ENCODE measurements around the gene CALML5. TPM values are rescaled to one million over a fixed set of nuclear protein-coding genes. Genes with fewer than 3 reads are reported as not detected.

Gene CALML5
- total RNA-seq, 1 experiment from 2014 or later, result not detected

GRCh38 chr10:5457741-5458140 is 41.6 kb downstream of the CALML5 start:
- H3K79me2 ChIP-seq (ENCODE audit: insufficient read depth, low read length), result no peaks in the 10 kb centered on the region
- no TSS peak for BruUV-seq (replicated peaks)
- H3K36me3 ChIP-seq (ENCODE audit: control insufficient read depth in 1 of 2, insufficient read depth in 2 of 2, low read length in 2 of 2), result peaks cover 33 to 44% of the 10 kb centered on the region in 2 experiments
- POLR2A ChIA-PET, result no interaction called here
- no peaks in the 10 kb centered on the region for H3K9me3 ChIP-seq (ENCODE audit: control insufficient read depth in 1 of 2, insufficient read depth in 1 of 2, low read depth in 1 of 2, low read length in 2 of 2)
- H3K27ac ChIP-seq (ENCODE audit: low read depth, low read length), result no peak overlapping the region
- no peaks in the 10 kb centered on the region for H3K27me3 ChIP-seq (ENCODE audit: insufficient read depth, low read length)
- H2AFZ ChIP-seq (ENCODE audit: low read depth, low read length, poor library complexity, severe bottlenecking), result no peak overlapping the region
- H3K4me2 ChIP-seq (ENCODE audit: low read length), result no peak overlapping the region
- ATAC-seq (no peak), DNase-seq (ENCODE audit: low read depth, low spot score) (no peak)
- H3K9me2 ChIP-seq (ENCODE audit: insufficient read depth), result no peaks in the 10 kb centered on the region
- TF ChIP-seq SRF (IDR thresholded peaks at IDR 0.05; ENCODE audit: low read depth), result no peak
- TF ChIP-seq, protein P1, sequence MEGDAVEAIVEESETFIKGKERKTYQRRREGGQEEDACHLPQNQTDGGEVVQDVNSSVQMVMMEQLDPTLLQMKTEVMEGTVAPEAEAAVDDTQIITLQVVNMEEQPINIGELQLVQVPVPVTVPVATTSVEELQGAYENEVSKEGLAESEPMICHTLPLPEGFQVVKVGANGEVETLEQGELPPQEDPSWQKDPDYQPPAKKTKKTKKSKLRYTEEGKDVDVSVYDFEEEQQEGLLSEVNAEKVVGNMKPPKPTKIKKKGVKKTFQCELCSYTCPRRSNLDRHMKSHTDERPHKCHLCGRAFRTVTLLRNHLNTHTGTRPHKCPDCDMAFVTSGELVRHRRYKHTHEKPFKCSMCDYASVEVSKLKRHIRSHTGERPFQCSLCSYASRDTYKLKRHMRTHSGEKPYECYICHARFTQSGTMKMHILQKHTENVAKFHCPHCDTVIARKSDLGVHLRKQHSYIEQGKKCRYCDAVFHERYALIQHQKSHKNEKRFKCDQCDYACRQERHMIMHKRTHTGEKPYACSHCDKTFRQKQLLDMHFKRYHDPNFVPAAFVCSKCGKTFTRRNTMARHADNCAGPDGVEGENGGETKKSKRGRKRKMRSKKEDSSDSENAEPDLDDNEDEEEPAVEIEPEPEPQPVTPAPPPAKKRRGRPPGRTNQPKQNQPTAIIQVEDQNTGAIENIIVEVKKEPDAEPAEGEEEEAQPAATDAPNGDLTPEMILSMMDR (IDR thresholded peaks at IDR 0.05 in 2 of 3, conservative IDR thresholded peaks at IDR 0.05 in 1 of 3; ENCODE audit: borderline replicate concordance in 1 of 3, insufficient read depth in 1 of 3, low read depth in 2 of 3, low read length in 2 of 3), result no peak
- TF ChIP-seq ELF1 (IDR thresholded peaks at IDR 0.05; ENCODE audit: borderline replicate concordance, low read depth), result no peak
- TF ChIP-seq REST (IDR thresholded peaks at IDR 0.05; ENCODE audit: low read depth), result no peak
- no peak for TF ChIP-seq EZH2phosphoT487 (IDR thresholded peaks at IDR 0.05; ENCODE audit: borderline replicate concordance)
- no peak overlapping the region for H3K4me3 ChIP-seq (replicated peaks in 1 of 2; ENCODE audit: low read depth in 1 of 2, low read length in 2 of 2)
- no peaks in the 10 kb centered on the region for H3K4me1 ChIP-seq (ENCODE audit: control insufficient read depth in 1 of 2, insufficient read depth in 2 of 2, low read length in 2 of 2)
- RAD21 ChIA-PET (ENCODE audit: low non-redundant PET in 1 of 2, low total read pairs in 2 of 2, uncharacterized antibody in 2 of 2, unreplicated experiment in 2 of 2), result no interaction called here
- intact Hi-C loops (cut with micrococcal nuclease), result no loop called here
- no peaks in the 10 kb centered on the region for H4K20me1 ChIP-seq (ENCODE audit: insufficient read depth)
- H3K9ac ChIP-seq (ENCODE audit: low read length), result no peak overlapping the region
- CTCF ChIA-PET, result no interaction called here

Measured in HCT116 (cell line).